HG03097 (cell line): ENCODE results near the gene PLXNA3.

ENCODE experiments used
- ATAC-seq: cut with Tn5 transposase; IDR thresholded peaks from one replicate; pipeline ENCODE4 v1.9.1; 2021; ENCODE audit not compliant: unreplicated experiment, low FRiP score

PLXNA3 gene

GRCh38 chrX:154434394-154435168 lies 23.5 kb upstream of the PLXNA3 start:
- no peak for ATAC-seq

GRCh38 chrX:154435171-154435733 lies 22.8 kb upstream of the PLXNA3 start:
- no peak for ATAC-seq

DNA sequence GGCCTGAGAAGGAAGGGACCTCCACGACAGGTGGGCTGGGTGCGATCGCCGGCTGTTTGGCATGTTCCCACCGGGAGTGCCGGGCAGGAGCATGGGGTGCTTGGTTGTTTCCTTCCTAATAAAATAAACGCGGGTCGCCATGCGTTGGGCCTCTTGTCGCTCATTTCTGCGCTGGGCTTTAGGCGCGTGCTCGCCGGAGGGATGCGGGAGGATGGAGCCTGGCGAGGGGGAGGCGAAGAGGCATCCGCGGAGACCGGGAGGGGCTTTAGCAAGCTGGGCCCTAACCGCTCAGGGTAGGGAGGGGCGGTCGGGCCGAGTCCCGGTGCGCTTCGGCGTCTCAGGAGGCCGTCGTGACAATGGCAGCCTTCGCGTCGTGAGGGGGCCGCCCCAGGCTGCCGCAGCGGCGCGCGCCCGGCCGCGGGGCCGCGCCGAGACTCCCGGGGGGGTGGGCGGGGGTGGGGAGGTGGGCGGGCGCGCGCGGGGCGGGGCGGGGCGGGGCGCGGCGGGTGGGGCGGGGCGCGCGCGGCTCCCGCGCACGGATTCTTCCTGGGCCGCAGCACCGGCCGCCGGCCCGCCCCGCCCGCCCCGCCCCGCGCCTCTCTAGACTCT lies 21.6 kb upstream of the PLXNA3 start:
- ATAC-seq = no peak

- ATAC-seq = no peak
Measured at GRCh38 chrX:154436983-154437752, 20.9 kb upstream of the PLXNA3 start, which contains the start of gene GDI1. GDI1 (plus strand) TSS chrX:154437154; CDS start chrX:154437255, 101 bp downstream.

DNA sequence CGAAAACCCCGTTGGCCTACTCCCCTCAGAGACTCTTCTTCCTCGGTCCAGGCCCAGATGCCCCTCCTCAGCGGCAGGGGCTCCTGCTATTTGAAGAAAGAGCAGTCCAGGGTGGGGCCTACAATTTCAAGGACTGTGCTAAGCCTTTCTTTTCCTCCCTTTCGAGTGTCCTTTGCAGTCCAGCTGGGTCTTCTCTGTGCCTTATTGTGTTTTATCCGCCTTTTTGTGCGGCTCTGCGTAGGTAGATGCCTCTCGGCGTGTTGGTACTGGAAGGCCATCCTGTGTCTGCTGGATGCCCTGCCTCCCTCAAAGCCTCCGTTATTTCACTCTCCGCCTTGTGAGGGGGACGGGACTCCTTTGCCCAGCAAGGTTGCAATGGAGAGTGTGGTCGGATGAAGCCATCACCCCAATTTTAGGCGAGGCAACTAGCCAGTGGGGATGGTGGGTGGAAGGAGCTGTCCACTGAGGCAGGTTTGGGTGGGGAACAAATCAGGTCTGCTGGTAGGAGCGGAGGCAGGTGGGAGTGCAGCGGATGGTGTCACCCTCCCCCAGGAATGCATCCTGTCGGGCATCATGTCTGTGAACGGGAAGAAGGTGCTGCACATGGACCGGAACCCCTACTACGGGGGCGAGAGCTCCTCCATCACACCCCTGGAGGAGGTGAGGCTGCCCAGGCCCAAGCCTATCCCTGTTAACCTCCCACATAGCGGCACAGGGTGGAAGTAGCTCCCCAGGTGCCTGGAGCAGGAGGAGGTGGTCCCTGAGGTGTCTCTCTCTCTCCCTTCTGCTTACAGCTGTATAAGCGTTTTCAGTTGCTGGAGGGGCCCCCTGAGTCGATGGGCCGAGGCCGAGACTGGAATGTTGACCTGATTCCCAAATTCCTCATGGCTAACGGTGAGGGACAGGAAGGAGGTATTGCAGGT lies 19.8 kb upstream of the PLXNA3 start:
- no peak for ATAC-seq

DNA sequence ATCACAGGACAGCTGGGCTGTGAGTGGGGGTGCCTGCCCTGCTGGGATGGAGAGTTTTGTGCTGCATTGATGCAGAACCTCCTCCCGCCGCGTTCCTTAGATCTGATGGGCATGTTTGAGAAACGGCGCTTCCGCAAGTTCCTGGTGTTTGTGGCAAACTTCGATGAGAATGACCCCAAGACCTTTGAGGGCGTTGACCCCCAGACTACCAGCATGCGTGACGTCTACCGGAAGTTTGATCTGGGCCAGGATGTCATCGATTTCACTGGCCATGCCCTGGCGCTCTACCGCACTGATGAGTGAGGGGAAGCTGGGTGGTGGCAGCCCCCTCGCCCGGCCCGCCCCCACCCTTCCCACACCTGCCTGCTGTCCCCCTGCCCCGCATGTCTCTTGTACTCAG lies 18.2 kb upstream of the PLXNA3 start:
- ATAC-seq = no peak

DNA sequence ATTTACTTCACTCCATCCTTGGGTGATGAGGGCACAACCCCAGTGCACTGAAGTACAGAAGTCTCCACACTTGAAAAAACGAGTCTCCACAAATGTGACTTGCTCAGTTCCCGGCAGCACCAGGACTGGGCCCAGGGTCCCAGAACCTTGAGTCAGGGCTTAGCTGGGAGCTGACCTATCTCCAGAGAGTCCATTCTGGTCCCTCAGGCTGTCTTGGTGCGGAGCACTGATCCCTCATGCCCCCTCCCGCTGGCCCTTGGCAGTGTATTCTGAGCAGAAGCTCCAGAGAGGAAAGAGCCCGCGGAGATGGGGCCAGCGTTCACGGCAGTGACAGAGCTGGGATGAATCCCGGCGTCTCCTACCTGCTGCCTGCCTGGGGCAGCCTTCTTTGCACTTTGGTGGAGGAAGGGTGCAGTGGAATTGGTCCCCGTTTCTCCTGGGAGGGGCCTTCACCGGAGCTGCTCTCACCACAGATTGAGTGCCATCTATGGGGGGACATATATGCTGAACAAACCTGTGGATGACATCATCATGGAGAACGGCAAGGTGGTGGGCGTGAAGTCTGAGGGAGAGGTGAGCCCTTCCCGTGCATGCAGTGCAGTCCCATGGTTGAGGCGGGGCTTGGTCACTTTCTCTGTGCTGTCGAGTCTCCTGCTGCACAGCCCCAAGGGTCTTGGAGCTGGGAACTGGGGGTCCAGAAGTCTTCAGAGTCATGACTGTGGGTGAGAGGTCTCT lies 17.3 kb upstream of the PLXNA3 start:
- ATAC-seq = no peak

DNA sequence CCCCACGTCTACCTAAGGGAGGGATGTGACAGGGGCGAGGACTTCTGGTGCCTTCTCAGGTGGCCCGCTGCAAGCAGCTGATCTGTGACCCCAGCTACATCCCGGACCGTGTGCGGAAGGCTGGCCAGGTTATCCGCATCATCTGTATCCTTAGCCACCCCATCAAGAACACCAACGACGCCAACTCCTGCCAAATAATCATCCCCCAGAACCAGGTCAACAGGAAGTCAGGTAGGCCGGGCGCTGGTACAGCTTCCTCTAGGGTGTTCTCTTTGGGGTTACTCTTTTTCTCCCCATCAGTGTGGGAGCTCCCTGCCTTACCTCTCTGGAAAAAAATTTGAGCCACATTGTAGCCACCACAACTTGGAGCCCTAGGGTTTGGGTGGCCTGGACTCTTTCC lies 16.5 kb upstream of the PLXNA3 start:
- ATAC-seq = no peak

DNA sequence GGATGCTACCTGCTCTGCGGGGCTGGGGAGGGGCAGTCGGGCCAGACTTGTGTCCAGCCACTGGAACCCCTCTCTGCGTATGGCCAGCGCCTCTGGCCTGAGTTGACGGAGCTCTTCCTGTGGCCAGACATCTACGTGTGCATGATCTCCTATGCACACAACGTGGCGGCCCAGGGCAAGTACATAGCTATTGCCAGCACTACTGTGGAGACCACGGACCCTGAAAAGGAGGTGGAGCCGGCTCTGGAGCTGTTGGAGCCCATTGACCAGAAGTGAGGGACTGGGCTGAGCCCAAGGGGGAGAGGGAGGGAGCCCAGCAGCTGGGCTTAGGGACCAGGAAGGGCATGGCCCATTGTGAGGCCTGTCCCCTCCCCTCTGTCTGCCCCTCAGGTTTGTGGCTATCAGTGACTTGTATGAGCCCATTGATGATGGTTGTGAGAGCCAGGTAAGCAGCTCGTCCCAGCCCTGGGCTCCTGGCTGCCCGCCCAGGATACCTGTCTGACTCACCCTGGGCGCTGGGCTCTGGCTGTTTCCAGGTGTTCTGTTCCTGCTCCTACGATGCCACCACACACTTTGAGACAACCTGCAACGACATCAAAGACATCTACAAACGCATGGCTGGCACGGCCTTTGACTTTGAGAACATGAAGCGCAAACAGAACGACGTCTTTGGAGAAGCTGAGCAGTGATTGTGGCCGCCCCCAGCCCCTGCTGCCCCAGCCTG lies 15.9 kb upstream of the PLXNA3 start:
- no peak for ATAC-seq

DNA sequence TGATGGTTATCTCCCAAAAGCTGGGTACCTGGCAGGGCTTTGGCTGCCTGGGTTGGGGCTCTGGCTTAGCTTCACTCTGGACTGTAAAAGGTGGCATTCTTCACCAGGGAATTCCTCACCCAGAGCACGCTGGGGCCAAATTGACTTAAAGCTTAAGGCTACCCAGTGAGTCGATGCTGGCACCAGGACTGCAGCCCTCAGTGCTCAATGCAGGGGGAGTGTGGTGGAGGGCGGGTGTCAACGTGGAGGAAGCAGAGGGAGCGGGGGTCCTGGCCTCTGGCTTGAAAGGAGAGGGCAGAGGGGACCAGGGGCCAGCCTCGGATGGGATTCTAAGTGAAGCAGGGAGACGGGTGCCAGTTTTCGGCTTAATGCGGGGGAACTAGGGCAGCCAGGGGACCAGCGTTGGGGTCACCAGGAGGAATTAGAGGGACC lies 14.6 kb upstream of the PLXNA3 start:
- ATAC-seq = no peak

- ATAC-seq = peak; percentile 56
Measured at GRCh38 chrX:154443992-154444754, 13.9 kb upstream of the PLXNA3 start, which contains the start of gene FAM50A. FAM50A (plus strand) TSS chrX:154444141; CDS start chrX:154444236, 95 bp downstream.

DNA sequence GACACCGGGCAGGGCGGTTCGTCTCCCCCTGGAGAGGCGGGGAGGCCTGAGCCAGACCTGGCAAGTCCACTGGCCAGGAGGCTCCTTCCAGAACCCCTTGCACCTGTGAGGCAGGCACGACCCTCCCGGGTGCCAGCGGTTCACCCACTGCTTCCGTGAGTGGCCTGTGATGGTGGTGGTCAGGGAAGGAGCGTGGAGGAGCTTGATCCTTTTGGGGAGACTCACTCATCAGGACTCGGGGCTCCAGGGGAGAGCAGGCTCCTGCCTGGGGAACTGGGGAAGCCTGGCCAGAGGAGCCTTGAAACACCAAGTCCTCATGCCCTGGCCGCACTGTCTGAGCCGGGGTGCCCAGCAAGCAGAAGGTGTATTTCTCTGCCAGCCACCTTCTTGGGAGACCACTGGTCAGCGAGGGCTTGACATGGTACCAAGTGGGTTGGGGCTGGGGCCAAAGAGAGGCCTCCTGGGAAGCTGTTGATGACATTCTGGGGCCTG lies 13.3 kb upstream of the PLXNA3 start:
- ATAC-seq = no peak

DNA sequence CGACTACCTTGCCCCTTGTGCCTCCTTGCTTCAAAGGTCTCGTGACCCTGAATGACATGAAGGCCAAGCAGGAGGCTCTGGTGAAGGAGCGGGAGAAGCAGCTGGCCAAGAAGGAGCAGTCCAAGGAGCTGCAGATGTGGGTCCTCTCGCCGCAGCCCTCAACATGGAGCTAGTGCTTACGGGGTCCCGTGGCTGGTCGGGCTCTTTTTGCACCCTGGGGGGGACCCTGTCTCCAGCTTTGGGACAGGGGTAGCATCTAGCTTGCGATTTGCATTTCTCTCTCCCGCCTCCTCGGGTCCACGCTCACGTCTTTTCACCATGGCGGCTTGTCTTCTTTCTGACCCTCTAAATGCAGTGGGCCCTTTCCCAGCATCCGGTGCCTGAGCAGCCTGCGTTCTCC lies 12.3 kb upstream of the PLXNA3 start:
- no peak for ATAC-seq

DNA sequence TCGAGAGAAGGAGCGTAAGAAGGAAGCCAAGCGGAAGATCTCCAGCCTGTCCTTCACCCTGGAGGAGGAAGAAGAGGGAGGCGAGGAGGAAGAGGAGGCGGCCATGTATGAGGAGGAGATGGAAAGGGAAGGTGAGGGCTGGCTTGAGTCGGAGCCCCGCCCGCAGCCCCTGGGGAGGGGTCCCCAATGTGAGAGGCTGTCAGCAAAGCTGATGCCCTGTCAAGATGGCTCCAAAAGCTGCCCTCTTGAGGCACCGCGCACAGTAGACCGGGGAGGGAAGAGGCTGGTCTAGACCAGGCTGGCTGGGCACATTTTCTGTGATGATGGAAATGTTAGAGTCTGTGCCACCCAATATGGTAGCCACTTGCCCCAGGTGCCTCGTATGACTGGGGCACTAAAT lies 11.7 kb upstream of the PLXNA3 start:
- ATAC-seq = no peak

DNA sequence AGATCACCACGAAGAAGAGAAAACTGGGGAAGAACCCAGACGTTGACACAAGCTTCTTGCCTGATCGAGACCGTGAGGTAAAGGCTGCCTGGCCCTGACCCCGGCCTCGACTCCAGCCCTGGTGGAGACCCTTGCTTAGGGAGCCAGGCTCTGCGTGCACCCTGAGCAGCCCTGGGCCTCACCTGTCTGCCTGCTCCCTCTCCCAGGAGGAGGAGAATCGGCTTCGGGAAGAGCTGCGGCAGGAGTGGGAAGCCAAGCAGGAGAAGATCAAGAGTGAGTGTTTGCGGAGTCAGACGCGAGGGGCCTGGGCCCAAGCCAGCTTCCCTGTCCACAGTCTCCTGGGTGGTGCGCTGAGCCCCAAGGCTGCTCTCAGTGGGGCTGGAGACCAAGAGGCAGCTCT lies 9.6 kb upstream of the PLXNA3 start:
- no peak for ATAC-seq

- ATAC-seq = no peak
Measured at GRCh38 chrX:154449618-154450017, 8.5 kb upstream of the PLXNA3 start.

DNA sequence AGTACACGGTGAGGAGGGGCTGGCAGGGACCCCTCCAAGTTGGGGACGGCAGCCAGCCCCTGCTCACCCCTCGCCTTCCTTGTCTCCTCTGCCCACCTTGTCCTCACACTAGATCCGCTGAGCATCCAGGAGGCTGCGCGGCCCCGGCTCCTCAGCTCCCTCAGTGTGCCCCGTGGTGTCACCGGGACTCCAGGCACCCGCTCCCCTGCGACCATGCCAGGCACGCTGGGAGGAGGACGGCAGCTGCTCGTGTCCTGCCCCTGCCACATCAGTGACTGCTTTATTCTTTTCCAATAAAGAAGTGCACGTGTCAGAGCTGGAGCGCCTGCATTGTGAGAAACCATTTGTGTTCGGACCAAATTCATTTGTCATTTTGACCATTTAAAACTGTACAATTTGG lies 7.8 kb upstream of the PLXNA3 start:
- ATAC-seq = no peak

DNA sequence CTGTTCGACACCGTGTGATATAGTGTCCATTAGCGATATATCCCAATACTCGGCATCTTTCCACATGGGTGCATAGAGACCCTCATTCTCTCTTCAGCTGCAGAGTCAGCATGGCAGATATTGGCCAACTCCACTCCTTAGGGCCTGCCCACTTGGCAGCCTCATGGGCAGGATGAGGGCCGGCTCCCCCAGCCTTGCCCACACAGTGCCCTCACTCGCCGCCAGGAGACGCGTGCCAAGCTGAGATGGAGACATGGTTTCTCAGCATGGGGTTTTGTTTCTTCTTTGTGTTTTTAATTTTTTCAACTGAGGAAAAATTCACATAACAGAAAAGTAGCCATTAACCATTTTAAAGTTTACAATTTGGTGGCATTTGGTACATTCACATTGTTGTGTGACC lies 5.3 kb upstream of the PLXNA3 start:
- ATAC-seq = no peak
